Fibroblast of lung (primary cell): ENCODE results near the gene PIK3C2A. TPM values are rescaled to one million over a fixed set of nuclear protein-coding genes. Genes with fewer than 3 reads are reported as not detected.
"Not testable (repeated sequence)": the region's sequence is repeated elsewhere in the genome, so short reads cannot be mapped to it uniquely, and the experiment has no call there.

Source experiments
- DNase-seq, 2 donors: peaks; one replicate each; pipeline versions ENCODE4 v3.0.0 to v3.0.0-alpha.2; 2010; ENCODE audit warnings: low read depth in 2 of 2
- H2AFZ ChIP-seq: 2 replicates; pipeline ENCODE4 v1.5.1; 2012; ENCODE audit warnings: low read length, control low read depth, inconsistent platforms
- H3K27ac ChIP-seq: 2 replicates; pipeline ENCODE4 v1.5.1; 2011; ENCODE audit warnings: low read length, control low read depth; ENCODE audit not compliant: insufficient read depth
- H3K27me3 ChIP-seq: 2 replicates; pipeline ENCODE4 v1.5.1; 2011; ENCODE audit warnings: mild to moderate bottlenecking, low read length; ENCODE audit not compliant: control insufficient read depth, insufficient read depth
- H3K36me3 ChIP-seq: 2 replicates; pipeline ENCODE4 v1.5.1; 2011; ENCODE audit warnings: low read length; ENCODE audit not compliant: control insufficient read depth, insufficient read depth
- H3K4me1 ChIP-seq: 2 replicates; pipeline ENCODE4 v1.5.1; 2011; ENCODE audit warnings: low read length; ENCODE audit not compliant: control insufficient read depth, insufficient read depth; ENCODE audit errors: extremely low read depth
- H3K4me2 ChIP-seq: 2 replicates; pipeline ENCODE4 v1.5.1; 2011; ENCODE audit warnings: low read length, control low read depth; ENCODE audit not compliant: insufficient read depth; ENCODE audit errors: extremely low read depth
- H3K4me3 ChIP-seq, 4 experiments: fragments of 200-600 bp in 1 of 4; sonication (generic) in 1 of 4; replicated peaks in 1 of 4; 2 replicates each; pipeline ENCODE4 v1.5.1; 2011 to 2016; ENCODE audit warnings: low read length in 4 of 4, low read depth in 3 of 4, mild to moderate bottlenecking in 3 of 4, control low read depth in 2 of 4, inconsistent platforms in 1 of 4, mixed read lengths in 1 of 4; ENCODE audit not compliant: insufficient read depth in 1 of 4; ENCODE audit errors: control extremely low read depth in 1 of 4
- H3K79me2 ChIP-seq: 2 replicates; pipeline ENCODE4 v1.5.1; 2012; ENCODE audit warnings: mild to moderate bottlenecking, low read length, inconsistent platforms; ENCODE audit not compliant: control insufficient read depth, insufficient read depth
- H3K9ac ChIP-seq: 2 replicates; pipeline ENCODE4 v1.5.1; 2011; ENCODE audit warnings: mild to moderate bottlenecking, low read length, control low read depth; ENCODE audit not compliant: insufficient read depth
- H3K9me3 ChIP-seq: 2 replicates; pipeline ENCODE4 v1.5.1; 2012; ENCODE audit warnings: low read depth, low read length; ENCODE audit not compliant: control insufficient read depth, insufficient read depth
- H4K20me1 ChIP-seq: 2 replicates; pipeline ENCODE4 v1.5.1; 2011; ENCODE audit warnings: low read length; ENCODE audit not compliant: control insufficient read depth, insufficient read depth; ENCODE audit errors: extremely low read depth
- CTCF ChIP-seq, 2 donors: IDR thresholded peaks in 1 of 2; conservative IDR thresholded peaks in 1 of 2; 1 replicate in 1 of 2; 2 replicates in 1 of 2; pipeline ENCODE4 v1.5.1; 2011 to 2012; ENCODE audit warnings: low read length in 2 of 2, control low read depth in 1 of 2, inconsistent platforms in 1 of 2, low read depth in 1 of 2, mild to moderate bottlenecking in 1 of 2
- EZH2 ChIP-seq: IDR thresholded peaks from 2 replicates; pipeline ENCODE4 v1.5.1; 2012; ENCODE audit warnings: low read length, control low read depth, mild to moderate bottlenecking; ENCODE audit errors: missing control alignments
- polyA plus RNA-seq, 2 donors: library from polyadenylated mRNA; depleted of rRNA in 1 of 2; stranded (reverse) in 1 of 2; unstranded in 1 of 2; fragments of >200 nt; gene quantifications; 2 replicates each; pipeline ENCODE4 v1.2.1, GENCODE V29; 2011 to 2012; ENCODE audit warnings: missing spikeins in 1 of 2
- total RNA-seq: library from RNA; depleted of rRNA; stranded (reverse); fragments of >200 nt; gene quantifications from 2 replicates; pipeline ENCODE4 v1.2.1, GENCODE V29; 2014

PIK3C2A gene
- total and polyA plus RNA-seq, 2 donors (not counting 1 experiment from before 2014, with no cell fraction given): 38.0 to 45.4 TPM

GRCh38 chr11:17252704-17253103, 44.9 kb upstream of the PIK3C2A start:
- Histone ChIP-seq H4K20me1 (no peaks in the 10 kb centered on the region), H3K4me2 (no peak overlapping the region), H3K79me2 (no peaks in the 10 kb centered on the region), H3K9ac (no peak overlapping the region), H3K27me3 (no peaks in the 10 kb centered on the region), H3K36me3 (no peaks in the 10 kb centered on the region), H3K4me3 (no peak overlapping the region), H3K27ac (no peak overlapping the region), H3K9me3 (no peaks in the 10 kb centered on the region), H3K4me1 (peaks cover 11% of the 10 kb centered on the region), H2AFZ (no peak overlapping the region)
- no peak for DNase-seq
- TF ChIP-seq EZH2: no peak
- no peak for TF ChIP-seq CTCF (conservative IDR thresholded peaks at IDR 0.05 in 1 of 2, IDR thresholded peaks at IDR 0.05 in 1 of 2; ENCODE audit: low read depth in 1 of 2, low read length in 2 of 2)

- no peaks in the 10 kb centered on the region for H3K36me3 ChIP-seq
- no peaks in the 10 kb centered on the region for H3K27me3 ChIP-seq
- no peak overlapping the region for H3K9ac ChIP-seq
- DNase-seq: peak in 1 of 2 donors; percentile 28
- H2AFZ ChIP-seq: no peak overlapping the region
- no peak for TF ChIP-seq EZH2
- no peak overlapping the region for H3K4me3 ChIP-seq
- H3K4me2 ChIP-seq: no peak overlapping the region
- H3K9me3 ChIP-seq: no peaks in the 10 kb centered on the region
- no peak overlapping the region for H3K27ac ChIP-seq
- no peaks in the 10 kb centered on the region for H3K4me1 ChIP-seq
- H4K20me1 ChIP-seq: no peaks in the 10 kb centered on the region
- H3K79me2 ChIP-seq: no peaks in the 10 kb centered on the region
Measured at GRCh38 chr11:17250561-17251350, 43.0 kb upstream of the PIK3C2A start.

- Histone ChIP-seq H3K9ac (no peak overlapping the region), H3K79me2 (no peaks in the 10 kb centered on the region), H3K9me3 (no peaks in the 10 kb centered on the region), H4K20me1 (no peaks in the 10 kb centered on the region), H3K27ac (no peak overlapping the region), H3K4me2 (no peak overlapping the region), H3K36me3 (no peaks in the 10 kb centered on the region), H3K4me3 (no peak overlapping the region), H3K4me1 (no peaks in the 10 kb centered on the region), H3K27me3 (no peaks in the 10 kb centered on the region), H2AFZ (no peak overlapping the region)
- no peak for DNase-seq
- TF ChIP-seq CTCF (conservative IDR thresholded peaks at IDR 0.05 in 1 of 2, IDR thresholded peaks at IDR 0.05 in 1 of 2; ENCODE audit: low read depth in 1 of 2, low read length in 2 of 2): no peak
- TF ChIP-seq EZH2: no peak
Measured at GRCh38 chr11:17244046-17244445, 36.3 kb upstream of the PIK3C2A start.

- H3K27me3 ChIP-seq, H3K9ac ChIP-seq, H3K4me1 ChIP-seq, H3K79me2 ChIP-seq, H3K36me3 ChIP-seq, H3K4me3 ChIP-seq, H3K27ac ChIP-seq, H2AFZ ChIP-seq, H3K4me2 ChIP-seq, H3K9me3 ChIP-seq, H4K20me1 ChIP-seq, DNase-seq: not testable (repeated sequence)
Measured at GRCh38 chr11:17242954-17243353, 35.2 kb upstream of the PIK3C2A start.
